NB4 (cell line): ENCODE measurements around the gene SLC37A3.

ENCODE experiments used
- CTCF ChIP-seq: IDR thresholded peaks from one replicate; pipeline ENCODE4 v1.5.1; 2012; ENCODE audit warnings: low read depth, low read length
- MYC ChIP-seq: IDR thresholded peaks from 2 replicates; pipeline ENCODE4 v1.6.1; 2011; ENCODE audit warnings: low read depth, low read length
- POLR2A ChIP-seq: IDR thresholded peaks from 2 replicates; pipeline ENCODE4 v1.6.1; 2011; ENCODE audit warnings: mild to moderate bottlenecking; ENCODE audit not compliant: insufficient read length; ENCODE audit errors: extremely low read depth

- no peak for TF ChIP-seq CTCF
- no peak for TF ChIP-seq POLR2A
- no peak for TF ChIP-seq MYC
Measured at GRCh38 chr7:140446467-140446866, 48.1 kb upstream of the SLC37A3 start.
